ENCODE data around the gene IQCH.
A peak's percentile ranks its signal among the peaks of the same experiment; 100 is the strongest.

Gene IQCH

GRCh38 chr15:67254238-67255175, at the start of gene IQCH, which contains the start of gene AAGAB:
Gene IQCH (plus strand): TSS chr15:67254786. CDS start chr15:67254897, 111 bp downstream.
Gene AAGAB (minus strand): TSS chr15:67254661. CDS start chr15:67254631, 30 bp downstream.
- in situ Hi-C loops (cut with MboI; ENCODE audit: low sequenced_read_pairs, unreplicated experiment) = no loop called here
- TF ChIP-seq CTCF (IDR thresholded peaks at IDR 0.05; ENCODE audit: borderline replicate concordance, control extremely low read depth, extremely low read depth, insufficient read depth, missing control alignments) = no peak
- peak; percentile 99 for DNase-seq (ENCODE audit: low spot score)

GRCh38 chr15:67207555-67208207, 46.9 kb upstream of the IQCH start:
- TF ChIP-seq CTCF (IDR thresholded peaks at IDR 0.05; ENCODE audit: borderline replicate concordance, control extremely low read depth, extremely low read depth, insufficient read depth, missing control alignments) = no peak
- in situ Hi-C loops (cut with MboI; ENCODE audit: low sequenced_read_pairs, unreplicated experiment) = no loop called here
- DNase-seq (ENCODE audit: low spot score) = no peak

- no peak for DNase-seq (ENCODE audit: low spot score)
- in situ Hi-C loops (cut with MboI; ENCODE audit: low sequenced_read_pairs, unreplicated experiment) = no loop called here
- TF ChIP-seq CTCF (IDR thresholded peaks at IDR 0.05; ENCODE audit: borderline replicate concordance, control extremely low read depth, extremely low read depth, insufficient read depth, missing control alignments) = no peak
Measured at GRCh38 chr15:67208396-67208795, 46.2 kb upstream of the IQCH start.

DNA sequence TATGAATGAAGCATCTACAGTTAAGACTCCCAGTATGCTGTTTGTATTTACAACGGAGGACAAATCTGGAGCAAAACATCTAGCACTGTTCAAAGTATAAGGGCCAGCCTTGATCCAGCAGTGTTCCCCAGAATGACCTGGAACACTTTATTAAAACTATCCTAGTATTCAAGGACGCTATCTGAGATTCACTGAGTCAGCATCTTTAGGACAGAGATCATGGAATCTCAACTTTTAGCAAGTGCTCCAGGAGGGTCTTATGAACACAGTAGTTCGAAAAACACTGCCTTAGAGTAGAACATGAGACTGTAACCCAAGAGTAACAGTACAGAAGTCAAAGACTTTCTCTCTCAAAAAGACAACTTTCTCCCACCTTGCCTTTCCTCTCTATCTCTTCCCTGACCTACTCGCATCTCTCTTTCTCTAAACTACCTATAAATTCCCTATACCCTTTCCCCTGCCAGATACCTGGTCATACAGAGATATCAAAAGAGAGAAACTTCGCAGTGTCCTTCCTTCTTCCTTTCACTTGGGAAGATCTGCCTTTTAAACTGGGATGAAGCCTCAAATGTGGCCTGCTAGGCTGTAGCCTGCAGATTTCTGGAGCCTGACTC, 43.9 kb upstream of the IQCH start:
- in situ Hi-C loops (cut with MboI; ENCODE audit: low sequenced_read_pairs, unreplicated experiment) = no loop called here
- no peak for TF ChIP-seq CTCF (IDR thresholded peaks at IDR 0.05; ENCODE audit: borderline replicate concordance, control extremely low read depth, extremely low read depth, insufficient read depth, missing control alignments)
- DNase-seq (ENCODE audit: low spot score) = no peak

DNA sequence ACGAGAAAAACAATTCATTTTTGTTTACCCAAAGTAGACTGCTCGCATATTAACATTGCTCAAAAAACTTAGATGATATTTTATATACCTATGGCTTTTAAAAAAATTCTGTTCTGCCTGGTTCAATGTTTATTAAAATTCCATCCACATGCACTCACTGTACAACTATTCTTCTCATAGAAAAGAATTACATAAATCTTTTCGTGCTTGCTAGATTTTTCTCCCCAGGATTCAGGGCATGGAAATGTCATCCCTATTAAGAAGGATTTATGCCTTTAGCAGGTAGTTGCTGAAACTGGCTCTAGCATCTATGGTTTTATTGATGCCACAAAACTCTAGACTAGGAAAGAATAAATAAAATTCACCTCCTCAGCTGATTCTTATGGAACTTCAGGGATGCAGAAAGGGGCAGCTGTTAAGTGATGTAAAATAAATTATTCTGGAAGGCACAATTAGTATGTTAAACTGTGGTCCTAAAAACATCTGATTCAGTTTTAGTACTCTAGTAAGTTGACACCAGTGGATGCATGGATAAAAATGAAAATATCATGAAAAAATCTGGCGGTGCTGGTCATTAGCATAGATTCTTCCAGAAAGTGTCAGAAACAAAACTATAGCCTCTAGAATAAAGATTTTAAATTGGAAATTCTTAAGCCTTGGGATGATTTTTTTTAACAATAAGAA, 41.8 kb upstream of the IQCH start:
- no peak for TF ChIP-seq CTCF (IDR thresholded peaks at IDR 0.05; ENCODE audit: borderline replicate concordance, control extremely low read depth, extremely low read depth, insufficient read depth, missing control alignments)
- no peak for DNase-seq (ENCODE audit: low spot score)
- in situ Hi-C loops (cut with MboI; ENCODE audit: low sequenced_read_pairs, unreplicated experiment) = no loop called here

GRCh38 chr15:67215102-67215501, 39.5 kb upstream of the IQCH start:
- no peak for TF ChIP-seq CTCF (IDR thresholded peaks at IDR 0.05; ENCODE audit: borderline replicate concordance, control extremely low read depth, extremely low read depth, insufficient read depth, missing control alignments)
- DNase-seq (ENCODE audit: low spot score) = no peak
- in situ Hi-C loops (cut with MboI; ENCODE audit: low sequenced_read_pairs, unreplicated experiment) = no loop called here

All from GM13976 (cell line).